ENCODE data around the gene PTPRT.

Gene PTPRT

DNA sequence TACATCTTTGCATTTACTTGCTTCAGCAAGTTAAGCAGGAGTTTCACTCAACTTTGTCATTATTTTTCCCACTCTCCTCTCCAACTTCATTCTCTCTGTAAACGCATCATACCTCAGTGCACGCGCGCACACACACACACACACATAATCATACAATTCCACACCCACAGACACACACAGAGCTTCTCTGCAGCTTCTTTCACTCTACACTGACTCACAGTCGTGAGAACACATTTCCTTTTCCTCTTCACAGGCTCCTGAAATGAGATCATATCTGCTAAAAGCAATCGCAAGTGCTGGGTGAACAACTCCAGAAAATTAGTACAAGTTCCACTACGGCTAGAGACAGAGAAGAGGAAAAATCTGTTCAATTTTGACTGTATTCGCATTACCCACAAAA is 215.4 kb downstream of the PTPRT start:
- no peak for DNase-seq (ENCODE audit: low read depth in 2 of 2)

GRCh38 chr20:42972591-42972990 is 217.1 kb downstream of the PTPRT start:
- DNase-seq (ENCODE audit: low read depth in 2 of 2) = no peak

- no peak for DNase-seq (ENCODE audit: low read depth in 2 of 2)
Measured at GRCh38 chr20:42968746-42969145, 221.0 kb downstream of the PTPRT start.

DNA sequence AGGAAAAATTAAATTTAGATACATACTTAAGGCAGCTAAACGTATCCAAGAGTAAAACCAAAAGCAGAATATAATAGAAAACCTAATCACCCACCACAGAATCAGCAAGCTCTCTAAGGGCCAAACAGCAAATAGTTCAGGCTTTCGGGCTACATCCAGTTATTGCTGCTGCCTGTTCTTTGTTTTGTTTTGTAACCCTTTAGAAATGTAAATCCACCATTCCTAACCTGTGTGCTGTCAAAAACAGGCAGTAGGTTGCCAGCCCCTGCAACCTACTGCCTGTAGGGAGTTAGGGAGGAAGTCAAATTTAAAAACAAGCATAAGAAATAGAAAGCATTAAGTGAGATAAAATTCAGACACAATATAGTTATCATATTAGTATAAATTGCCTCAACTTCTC is 225.9 kb downstream of the PTPRT start:
- no peak for DNase-seq (ENCODE audit: low read depth in 2 of 2)

DNA sequence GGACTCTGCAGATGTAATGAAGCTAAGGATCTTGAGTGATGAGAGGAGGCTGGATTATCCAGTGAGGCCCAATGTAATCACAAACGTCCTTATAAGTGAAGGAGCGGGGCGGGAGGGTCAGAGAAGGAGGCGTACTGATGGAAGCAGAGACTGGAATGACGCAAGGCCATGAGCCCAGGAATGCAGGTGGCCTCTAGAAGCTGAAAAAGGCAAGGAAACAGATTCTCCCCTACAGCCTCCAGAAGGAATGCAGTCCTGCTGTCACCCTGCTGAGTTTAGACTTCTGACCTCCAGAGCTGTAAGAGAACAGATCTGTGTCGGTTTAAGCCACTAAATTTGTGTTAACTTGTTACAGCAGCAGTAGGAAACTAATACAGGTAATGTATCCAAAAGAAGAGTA is 227.9 kb downstream of the PTPRT start:
- DNase-seq (ENCODE audit: low read depth in 2 of 2) = no peak

DNA sequence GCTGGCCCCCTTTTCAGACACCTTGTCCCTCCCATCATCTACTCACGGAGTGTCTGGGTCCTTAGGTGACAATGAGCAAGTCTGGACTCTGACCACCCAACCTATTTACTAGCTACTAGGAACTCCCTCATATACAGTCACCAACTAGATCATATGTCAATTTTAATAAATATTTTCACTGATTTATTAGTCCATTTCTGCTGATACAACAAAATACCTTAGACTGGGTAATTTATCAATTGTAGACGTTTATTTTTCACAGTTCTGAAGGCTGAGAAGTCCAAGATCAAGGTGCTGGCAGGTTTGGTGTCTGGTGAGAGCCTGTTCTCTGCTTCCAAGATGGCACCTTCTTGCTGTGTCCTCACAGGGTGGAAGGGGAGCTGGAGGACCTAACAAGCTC is 229.7 kb downstream of the PTPRT start:
- DNase-seq (ENCODE audit: low read depth in 2 of 2) = no peak

DNA sequence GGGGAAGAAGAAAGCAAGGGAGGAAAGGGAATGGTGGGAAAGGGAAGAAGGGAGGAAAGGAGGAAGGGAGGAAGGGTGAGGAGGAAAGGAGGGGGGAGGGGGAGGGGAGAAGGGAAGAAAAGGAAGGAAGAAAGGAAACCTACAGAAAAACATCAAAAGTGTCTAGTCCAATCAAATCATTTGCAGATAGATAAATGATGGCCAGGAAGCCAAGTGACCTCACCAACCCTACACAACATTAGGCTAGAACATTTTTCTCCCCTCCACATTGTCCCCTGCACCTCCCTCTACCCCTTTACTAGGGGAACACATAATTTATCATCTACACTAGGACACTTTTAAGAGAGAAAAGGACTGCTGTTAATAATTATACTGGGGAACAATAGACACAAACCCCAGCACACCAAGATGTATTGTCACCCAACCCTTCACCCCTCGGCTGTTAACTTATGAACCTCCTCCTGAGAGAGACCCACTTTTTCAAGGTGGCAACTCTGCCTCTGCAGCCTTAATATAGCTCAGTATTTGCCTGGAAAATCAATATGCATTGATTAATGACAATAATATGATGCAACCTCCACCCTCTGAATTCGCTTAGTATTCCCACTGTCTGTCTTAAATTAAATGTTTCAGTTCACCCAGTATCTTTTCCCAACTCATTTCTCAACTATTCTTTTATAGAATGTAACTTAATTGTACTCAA is 231.2 kb downstream of the PTPRT start:
- no peak for DNase-seq (ENCODE audit: low read depth in 2 of 2)

GRCh38 chr20:42957704-42958095 is 232.0 kb downstream of the PTPRT start:
- DNase-seq (ENCODE audit: low read depth in 2 of 2) = no peak

DNA sequence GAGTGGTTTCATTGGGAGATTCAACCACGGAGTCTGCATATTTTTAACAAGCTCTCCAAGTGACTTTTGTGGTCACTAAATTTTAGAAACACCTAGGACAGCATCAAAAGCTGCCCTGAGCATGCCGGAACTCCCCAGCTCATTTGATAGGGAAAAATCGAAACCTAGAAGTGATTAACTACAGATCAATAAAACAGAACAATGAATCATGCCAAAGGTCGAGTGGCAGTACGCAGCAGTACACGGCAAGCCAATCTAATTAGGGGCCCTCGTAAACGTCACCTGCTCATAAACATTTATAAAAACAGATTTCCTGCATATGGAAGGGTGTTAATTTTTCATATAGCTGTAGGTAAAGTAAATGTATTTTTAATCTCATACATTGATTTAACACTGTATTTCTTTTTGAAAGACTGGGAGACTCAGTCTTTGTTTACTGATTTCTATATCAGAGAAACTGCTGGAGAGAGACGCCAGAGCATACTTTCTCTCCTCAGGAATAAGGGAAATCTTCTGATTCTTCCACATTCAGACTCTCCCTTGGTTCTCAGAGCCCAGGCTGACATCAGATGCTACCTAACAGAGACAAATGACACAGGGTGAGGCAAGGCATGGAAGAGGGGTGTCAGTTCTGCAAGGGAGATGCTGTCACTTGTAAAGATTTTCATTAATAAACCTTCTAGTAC is 232.5 kb downstream of the PTPRT start:
- no peak for DNase-seq (ENCODE audit: low read depth in 2 of 2)

- DNase-seq (ENCODE audit: low read depth in 2 of 2) = no peak
Measured at GRCh38 chr20:42955713-42956112, 234.0 kb downstream of the PTPRT start.

GRCh38 chr20:42954951-42955350 is 234.8 kb downstream of the PTPRT start:
- DNase-seq (ENCODE audit: low read depth in 2 of 2) = no peak

DNA sequence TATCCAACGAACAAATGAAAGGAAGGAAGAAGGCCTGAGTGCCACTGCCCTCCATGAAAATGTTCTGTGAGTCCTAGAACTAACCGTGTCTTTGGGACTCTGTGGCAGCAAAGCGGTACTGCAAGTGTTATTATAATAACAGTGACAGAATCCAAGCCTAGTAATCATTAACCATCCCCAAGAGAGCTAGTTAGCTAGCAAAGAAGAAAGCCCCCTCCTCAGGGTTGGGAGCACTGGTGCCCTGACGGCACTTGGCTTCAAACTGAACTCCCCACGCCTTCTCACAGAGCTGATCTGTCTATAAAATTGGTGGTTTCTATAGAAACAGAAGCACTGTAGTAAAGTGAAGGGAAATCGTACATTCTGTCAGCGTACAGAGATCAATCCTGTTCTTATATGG is 239.8 kb downstream of the PTPRT start:
- no peak for DNase-seq (ENCODE audit: low read depth in 2 of 2)

DNA sequence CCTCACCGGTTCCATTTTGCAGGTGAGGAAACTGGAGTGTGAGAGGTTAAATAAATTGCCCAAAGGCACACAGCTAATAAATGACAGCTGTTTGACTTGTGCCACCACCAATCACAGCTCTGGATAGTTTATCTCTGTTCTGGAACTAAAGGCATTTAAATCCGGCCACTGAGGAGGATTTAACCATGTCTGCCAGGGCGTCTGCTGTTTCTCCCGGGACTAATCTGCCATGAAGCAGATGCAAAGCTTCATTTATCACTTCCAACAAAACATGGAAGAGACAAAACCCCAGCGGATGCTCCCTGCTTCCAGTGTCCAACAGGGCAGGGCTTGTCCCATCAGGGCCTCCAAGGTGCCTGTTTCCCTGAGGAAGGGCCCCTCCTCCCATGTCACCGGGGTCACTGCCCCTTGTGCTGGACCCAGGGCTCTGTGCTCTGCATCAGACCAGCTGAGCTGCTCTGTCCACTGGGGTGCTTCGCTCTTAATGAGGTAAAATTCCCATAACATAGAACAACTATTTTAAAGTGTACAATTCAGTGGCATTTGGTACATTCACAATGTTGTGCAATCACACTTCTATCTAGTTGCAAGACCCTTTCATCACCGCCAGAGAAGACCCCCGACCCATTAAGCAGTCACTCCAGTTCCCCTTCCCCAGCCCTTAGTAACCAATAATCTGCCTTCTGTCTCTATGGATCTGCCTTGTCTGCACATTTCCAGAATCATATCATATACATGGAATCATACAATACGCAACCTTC is 244.3 kb downstream of the PTPRT start:
- no peak for DNase-seq (ENCODE audit: low read depth in 2 of 2)

- no peak for DNase-seq (ENCODE audit: low read depth in 2 of 2)
Measured at GRCh38 chr20:42941629-42942028, 248.1 kb downstream of the PTPRT start.

DNA sequence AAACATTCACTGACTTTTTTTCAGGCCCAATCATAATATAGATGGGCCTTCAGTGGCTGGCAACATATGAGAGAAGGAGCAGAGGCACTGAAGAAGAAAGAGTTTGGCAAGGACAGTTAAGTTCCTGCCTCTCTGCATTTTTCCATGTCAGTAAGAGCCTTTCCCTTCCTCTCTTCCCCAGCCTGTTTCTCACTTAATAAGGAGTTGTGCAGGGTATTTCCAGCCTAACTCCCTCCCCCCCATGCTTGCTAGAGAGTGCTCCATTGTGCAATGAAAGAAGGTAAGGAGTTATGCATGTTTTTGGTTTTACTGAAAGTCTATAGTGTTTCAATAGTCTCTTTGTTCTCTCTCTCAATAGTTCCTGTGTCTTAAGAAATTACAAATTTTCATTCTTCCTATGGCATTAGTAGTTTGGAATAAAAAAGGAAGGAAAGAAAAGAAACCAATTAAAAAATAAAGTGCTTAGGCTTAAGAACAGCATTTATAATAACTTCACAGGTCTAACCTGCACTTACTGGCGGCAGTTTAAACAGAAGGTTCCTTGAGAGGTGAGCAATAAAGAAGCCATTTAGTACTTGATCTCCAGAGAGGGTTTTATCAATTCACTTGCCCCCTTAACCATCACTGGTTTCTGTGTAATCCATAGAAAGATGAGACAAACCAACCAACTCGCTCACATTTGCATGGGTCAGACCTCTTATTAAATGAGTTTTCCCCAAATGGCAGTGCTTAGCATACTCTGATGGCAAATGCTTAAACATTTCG is 251.1 kb downstream of the PTPRT start:
- DNase-seq (ENCODE audit: low read depth in 2 of 2) = no peak

DNA sequence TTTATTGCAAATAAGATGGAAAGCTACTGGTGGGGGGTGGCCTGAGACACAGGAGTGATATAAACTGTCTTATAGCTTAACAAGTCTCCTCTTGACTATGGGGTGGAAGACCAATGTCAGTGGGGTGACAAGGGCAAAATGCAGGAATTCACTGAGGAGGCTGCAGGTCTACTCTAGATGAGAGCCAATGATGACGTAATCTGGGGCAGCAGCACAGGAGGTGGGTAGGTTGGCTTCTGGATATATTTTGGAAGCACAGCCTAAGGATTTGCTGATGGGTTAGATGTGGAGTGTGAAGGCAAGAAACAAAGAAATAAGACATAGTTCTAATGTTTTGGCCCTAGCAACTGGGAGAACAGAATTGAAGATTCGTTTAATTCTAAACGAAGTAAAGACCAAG is 253.2 kb downstream of the PTPRT start:
- DNase-seq (ENCODE audit: low read depth in 2 of 2) = no peak

DNA sequence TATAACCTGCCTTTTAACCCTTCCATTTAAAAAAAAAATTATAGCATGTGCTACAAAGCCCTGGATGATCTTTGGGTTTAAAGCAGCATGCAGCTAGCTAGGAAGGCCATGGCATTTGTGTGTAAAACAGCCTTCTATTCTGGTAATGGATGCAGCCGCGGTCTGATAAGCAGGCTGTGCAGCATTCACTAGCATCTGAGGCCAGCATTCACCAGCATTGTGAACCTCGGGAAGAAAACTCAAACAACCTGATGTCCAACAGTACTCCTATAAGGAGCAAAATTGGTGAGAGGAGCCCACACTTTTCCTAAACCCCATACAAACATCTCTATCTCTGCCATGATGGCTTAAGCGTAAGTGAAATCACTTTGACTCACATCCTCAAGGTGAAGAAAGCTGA is 265.5 kb downstream of the PTPRT start:
- DNase-seq (ENCODE audit: low read depth in 2 of 2) = no peak

- no peak for DNase-seq (ENCODE audit: low read depth in 2 of 2)
Measured at GRCh38 chr20:42923348-42923918, 266.3 kb downstream of the PTPRT start.

- no peak for DNase-seq (ENCODE audit: low read depth in 2 of 2)
Measured at GRCh38 chr20:42920776-42921175, 268.9 kb downstream of the PTPRT start.

DNA sequence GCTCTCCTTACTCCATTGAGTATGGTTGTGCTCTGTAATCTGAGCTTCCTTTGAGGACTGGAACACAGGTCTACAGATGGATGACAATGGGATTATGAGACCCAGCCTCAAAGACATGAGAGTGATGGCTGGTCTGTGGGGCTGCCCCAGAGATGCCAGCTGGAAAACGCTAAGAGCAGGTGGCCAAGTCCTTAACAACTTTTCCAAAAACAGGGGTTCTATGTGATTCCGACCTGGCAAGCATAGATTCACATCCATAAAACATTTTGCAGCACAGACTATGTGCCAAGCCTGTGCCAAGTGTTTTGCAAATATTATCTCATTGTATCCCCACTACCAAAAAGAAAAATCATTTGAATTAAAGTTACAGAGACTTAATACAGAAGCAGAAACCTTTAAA is 270.4 kb downstream of the PTPRT start:
- no peak for DNase-seq (ENCODE audit: low read depth in 2 of 2)

DNA sequence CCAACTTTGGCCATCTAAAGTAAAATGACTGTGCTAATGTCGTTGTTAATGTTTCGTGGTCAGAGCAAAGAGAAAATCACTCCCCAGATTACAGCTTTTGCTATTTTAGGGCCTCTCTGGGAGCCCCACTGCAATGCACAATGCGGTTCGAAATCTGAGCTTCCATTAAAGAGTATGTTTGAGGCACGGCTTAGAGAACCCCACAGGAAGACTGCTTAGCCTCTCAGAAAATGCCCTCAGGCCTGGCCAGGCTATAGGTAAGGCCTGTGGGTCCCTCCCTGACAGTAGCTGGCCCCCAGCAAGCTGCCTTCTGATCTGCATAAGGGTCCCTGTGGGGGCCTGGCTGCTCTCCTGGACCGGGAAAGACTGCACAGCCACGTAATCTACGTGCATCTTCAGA is 274.6 kb downstream of the PTPRT start:
- DNase-seq (ENCODE audit: low read depth in 2 of 2) = no peak

- DNase-seq (ENCODE audit: low read depth in 2 of 2) = no peak
Measured at GRCh38 chr20:42914302-42914701, 275.4 kb downstream of the PTPRT start.
